Activated B cell treated with CpG ODN at 0.5 μM for 24 hours (primary cell): Measurements from ENCODE around the gene PLA2G10. TPM values are rescaled to one million over a fixed set of nuclear protein-coding genes. Genes with fewer than 3 reads are reported as not detected.

Experiments
- ATAC-seq: fragments of 200-7000 bp; cut with Tn5 transposase; one replicate; pipeline ENCODE4 v1.10.0; 2021; ENCODE audit warnings: low read depth, mild to moderate bottlenecking, moderate library complexity
- CTCF ChIA-PET: fragments of 350-600 bp; sonication (Branson Sonifier 250); formaldehyde crosslinking; loops from one replicate; lab custom pipeline; 2021; ENCODE audit warnings: antibody characterized with exemption; lab: Charles Lee
- POLR2A ChIA-PET: fragments of 350-600 bp; sonication (Branson Sonifier 250); formaldehyde crosslinking; loops from one replicate; lab custom pipeline; 2021; ENCODE audit warnings: antibody characterized with exemption; lab: Charles Lee
- DNase-seq: peaks from one replicate; pipeline ENCODE4 v3.0.0; 2022
- H3K27ac Mint-ChIP-seq: one replicate; pipeline ENCODE4 v1.8.0; 2020; ENCODE audit warnings: mixed read lengths
- H3K27me3 Mint-ChIP-seq: one replicate; pipeline ENCODE4 v1.8.0; 2021; ENCODE audit warnings: mixed read lengths
- H3K36me3 Mint-ChIP-seq: one replicate; pipeline ENCODE4 v1.8.0; 2021; ENCODE audit warnings: low read depth, mixed read lengths
- H3K4me1 Mint-ChIP-seq: one replicate; pipeline ENCODE4 v1.8.0; 2021; ENCODE audit warnings: mixed read lengths
- H3K4me3 Mint-ChIP-seq: one replicate; pipeline ENCODE4 v1.8.0; 2020; ENCODE audit warnings: mild to moderate bottlenecking, mixed read lengths
- H3K9me3 Mint-ChIP-seq: one replicate; pipeline ENCODE4 v1.8.0; 2020; ENCODE audit warnings: mixed read lengths
- CTCF ChIP-seq: fragments of 200-600 bp; IDR thresholded peaks from one replicate; pipeline ENCODE4 v1.8.0; 2022; ENCODE audit warnings: antibody characterized with exemption, mild to moderate bottlenecking
- intact Hi-C: fragments of 100-400 bp; cut with micrococcal nuclease; formaldehyde crosslinking; loops from one replicate; pipeline ENCODE4 v1.15.1; 2024
- total RNA-seq: library from RNA; stranded (reverse); gene quantifications from 2 replicates; pipeline ENCODE4 v1.2.3, GENCODE V29; 2022

The PLA2G10 gene
- total RNA-seq, 1 donor from 2014 or later = not detected

- H3K36me3 Mint-ChIP-seq = peaks cover 67% of the 10 kb centered on the region
- ChIA-PET POLR2A (interaction anchor here (0.8 kb wide), 1 partner anchor 802 kb away, joined by 3 read pairs; no protein-coding TSS in a partner anchor), CTCF (no interaction called here)
- ATAC-seq = peak; percentile 94
- H3K9me3 Mint-ChIP-seq = no peaks in the 10 kb centered on the region
- DNase-seq = no peak
- no peak for TF ChIP-seq CTCF
- H3K4me1 Mint-ChIP-seq = peaks cover 10% of the 10 kb centered on the region
- H3K4me3 Mint-ChIP-seq = peak overlapping the region; percentile 24
- H3K27me3 Mint-ChIP-seq = no peaks in the 10 kb centered on the region
- H3K27ac Mint-ChIP-seq = peak overlapping the region; percentile 79
- intact Hi-C loops = loop anchor here (2.0 kb wide), 1 partner anchor 25 kb away; the partner anchor contains the start of gene BFAR
Observed at GRCh38 chr16:14658063-14658462, 36.0 kb downstream of the PLA2G10 start.

GRCh38 chr16:14652726-14653125 lies 41.4 kb downstream of the PLA2G10 start:
- Mint-ChIP-seq H3K36me3 (peaks cover 79% of the 10 kb centered on the region), H3K27ac (no peak overlapping the region), H3K4me3 (no peak overlapping the region), H3K4me1 (no peaks in the 10 kb centered on the region), H3K9me3 (no peaks in the 10 kb centered on the region), H3K27me3 (no peaks in the 10 kb centered on the region)
- ChIA-PET CTCF (no interaction called here), POLR2A (no interaction called here)
- ATAC-seq = no peak
- DNase-seq = no peak
- intact Hi-C loops = no loop called here
- TF ChIP-seq CTCF = no peak

DNA sequence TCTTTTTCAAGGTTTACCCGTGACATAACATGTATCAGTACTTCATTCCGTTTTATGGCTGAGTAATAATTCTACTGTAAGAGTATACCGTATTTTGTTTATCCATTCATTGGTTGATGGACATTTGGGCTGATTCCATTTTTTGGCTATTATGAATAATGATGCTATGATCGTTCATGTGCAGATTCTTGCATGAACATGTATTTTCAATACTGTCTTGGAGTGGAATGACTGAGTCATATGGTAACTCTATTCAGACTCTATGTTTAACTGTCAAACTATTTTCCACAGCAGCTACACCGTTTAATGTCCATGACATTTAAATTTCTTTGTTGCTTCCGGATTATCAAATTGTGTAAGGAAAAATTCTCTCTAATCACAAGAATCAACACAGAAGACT lies 43.5 kb downstream of the PLA2G10 start:
- no peak overlapping the region for H3K4me3 Mint-ChIP-seq
- H3K9me3 Mint-ChIP-seq = no peaks in the 10 kb centered on the region
- POLR2A ChIA-PET = interaction anchor here (0.5 kb wide), 1 partner anchor 9 kb away, joined by 4 read pairs; no protein-coding TSS in a partner anchor
- CTCF ChIA-PET = no interaction called here
- H3K4me1 Mint-ChIP-seq = no peaks in the 10 kb centered on the region
- no peak overlapping the region for H3K27ac Mint-ChIP-seq
- peaks cover 71% of the 10 kb centered on the region for H3K36me3 Mint-ChIP-seq
- no peaks in the 10 kb centered on the region for H3K27me3 Mint-ChIP-seq
- no peak for ATAC-seq
- TF ChIP-seq CTCF = no peak
- intact Hi-C loops = no loop called here
- DNase-seq = no peak

DNA sequence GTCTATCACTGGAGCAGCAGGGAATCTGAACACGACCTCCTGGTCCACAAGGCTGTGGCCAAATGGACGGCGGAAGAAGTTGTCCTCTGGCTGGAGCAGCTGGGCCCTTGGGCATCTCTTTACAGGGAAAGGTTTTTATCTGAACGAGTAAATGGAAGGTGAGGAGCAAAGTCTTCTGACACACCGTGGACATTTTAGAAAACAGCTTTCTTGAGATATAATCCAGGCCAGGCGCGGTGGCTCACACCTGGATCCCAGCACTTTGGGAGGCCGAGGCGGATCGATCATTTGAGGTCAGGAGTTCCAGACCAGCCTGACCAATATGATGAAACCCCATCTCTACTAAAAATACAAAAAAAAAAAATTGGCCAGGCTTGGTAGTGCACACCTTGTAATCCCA lies 44.3 kb downstream of the PLA2G10 start:
- TF ChIP-seq CTCF = no peak
- no peak overlapping the region for H3K27ac Mint-ChIP-seq
- no peaks in the 10 kb centered on the region for H3K27me3 Mint-ChIP-seq
- ATAC-seq (no peak), DNase-seq (no peak)
- no peaks in the 10 kb centered on the region for H3K4me1 Mint-ChIP-seq
- H3K36me3 Mint-ChIP-seq = peaks cover 73% of the 10 kb centered on the region
- POLR2A ChIA-PET = no interaction called here
- CTCF ChIA-PET = no interaction called here
- no peaks in the 10 kb centered on the region for H3K9me3 Mint-ChIP-seq
- no peak overlapping the region for H3K4me3 Mint-ChIP-seq
- intact Hi-C loops = no loop called here

DNA sequence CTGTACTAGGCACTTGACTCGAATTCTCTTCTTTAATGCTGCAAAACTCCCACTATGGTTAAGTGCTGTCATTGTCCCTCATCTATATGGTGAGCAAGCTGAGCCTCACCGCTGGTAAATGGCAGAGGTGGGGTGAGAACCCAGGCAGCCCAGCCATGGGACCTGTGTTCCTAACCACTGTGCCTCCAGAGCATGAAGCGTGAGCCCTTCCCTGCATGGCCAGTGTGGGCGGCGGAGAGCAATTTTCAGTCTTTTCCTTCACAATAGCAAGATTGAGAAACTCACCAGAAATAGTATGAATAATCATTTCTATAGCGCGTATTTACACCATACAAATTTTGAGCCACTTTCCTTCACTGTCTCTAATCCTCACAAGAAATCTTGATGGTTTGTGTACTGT lies 52.2 kb downstream of the PLA2G10 start:
- DNase-seq = no peak
- H3K27ac Mint-ChIP-seq = no peak overlapping the region
- peaks cover 74% of the 10 kb centered on the region for H3K36me3 Mint-ChIP-seq
- no peaks in the 10 kb centered on the region for H3K9me3 Mint-ChIP-seq
- intact Hi-C loops = no loop called here
- ATAC-seq = no peak
- peaks cover 26% of the 10 kb centered on the region for H3K4me1 Mint-ChIP-seq
- ChIA-PET CTCF (interaction anchor here (1.1 kb wide), 1 partner anchor 9 kb away, joined by 3 read pairs; the partner anchor contains the start of gene BFAR), POLR2A (interaction anchor here (0.7 kb wide), 1 partner anchor 9 kb away, joined by 4 read pairs; no protein-coding TSS in a partner anchor)
- no peaks in the 10 kb centered on the region for H3K27me3 Mint-ChIP-seq
- no peak overlapping the region for H3K4me3 Mint-ChIP-seq
- no peak for TF ChIP-seq CTCF
